ENCODE results near the gene RAB13.

RAB13 gene

GRCh38 chr1:153936011-153936802, 49.9 kb downstream of the RAB13 start:
- no peak for DNase-seq (ENCODE audit: low read depth)
- TF ChIP-seq CTCF (IDR thresholded peaks at IDR 0.05; ENCODE audit: control insufficient read depth, insufficient read depth, low read depth, low read length, missing control alignments), result no peak
- H3K4me3 ChIP-seq (ENCODE audit: control insufficient read depth, low read depth, low read length), result no peak overlapping the region

GRCh38 chr1:153934746-153935145, 51.4 kb downstream of the RAB13 start:
- H3K4me3 ChIP-seq (ENCODE audit: control insufficient read depth, low read depth, low read length), result no peak overlapping the region
- no peak for TF ChIP-seq CTCF (IDR thresholded peaks at IDR 0.05; ENCODE audit: control insufficient read depth, insufficient read depth, low read depth, low read length, missing control alignments)
- no peak for DNase-seq (ENCODE audit: low read depth)

- no peak for TF ChIP-seq CTCF (IDR thresholded peaks at IDR 0.05; ENCODE audit: control insufficient read depth, insufficient read depth, low read depth, low read length, missing control alignments)
- no peak overlapping the region for H3K4me3 ChIP-seq (ENCODE audit: control insufficient read depth, low read depth, low read length)
- DNase-seq (ENCODE audit: low read depth), result no peak
Observed at GRCh38 chr1:153933955-153934354, 52.2 kb downstream of the RAB13 start.

GRCh38 chr1:153933430-153933829, 52.7 kb downstream of the RAB13 start:
- TF ChIP-seq CTCF (IDR thresholded peaks at IDR 0.05; ENCODE audit: control insufficient read depth, insufficient read depth, low read depth, low read length, missing control alignments), result no peak
- H3K4me3 ChIP-seq (ENCODE audit: control insufficient read depth, low read depth, low read length), result no peak overlapping the region
- no peak for DNase-seq (ENCODE audit: low read depth)

- DNase-seq (ENCODE audit: low read depth), result no peak
- H3K4me3 ChIP-seq (ENCODE audit: control insufficient read depth, low read depth, low read length), result no peak overlapping the region
- TF ChIP-seq CTCF (IDR thresholded peaks at IDR 0.05; ENCODE audit: control insufficient read depth, insufficient read depth, low read depth, low read length, missing control alignments), result no peak
Observed at GRCh38 chr1:153932156-153933131, 53.7 kb downstream of the RAB13 start.

Measured in AG09309 (cell line).